Ishikawa (cell line): ENCODE measurements around the gene EYA3.

Source experiments
- CEBPB ChIP-seq: IDR thresholded peaks from 2 replicates; pipeline ENCODE4 v1.6.1; 2012
- CREB1 ChIP-seq: IDR thresholded peaks from 2 replicates; pipeline ENCODE4 v1.6.1; 2012; ENCODE audit warnings: low read depth
- EGR1 ChIP-seq: IDR thresholded peaks from 2 replicates; pipeline ENCODE4 v1.6.1; 2012
- EP300 ChIP-seq: IDR thresholded peaks from 2 replicates; pipeline ENCODE4 v1.6.1; 2012; ENCODE audit warnings: borderline replicate concordance
- FOXM1 ChIP-seq: IDR thresholded peaks from 2 replicates; pipeline ENCODE4 v1.6.1; 2012; ENCODE audit warnings: low read depth, borderline replicate concordance
- MAX ChIP-seq: IDR thresholded peaks from 2 replicates; pipeline ENCODE4 v1.6.1; 2012
- NFIC ChIP-seq: IDR thresholded peaks from 2 replicates; pipeline ENCODE4 v1.6.1; 2012
- RAD21 ChIP-seq: IDR thresholded peaks from 2 replicates; pipeline ENCODE4 v1.6.1; 2012; ENCODE audit warnings: low read depth
- REST ChIP-seq: IDR thresholded peaks from 2 replicates; pipeline ENCODE4 v1.6.1; 2012; ENCODE audit warnings: low read depth, mild to moderate bottlenecking
- TAF1 ChIP-seq: IDR thresholded peaks from 2 replicates; pipeline ENCODE4 v1.6.1; 2012; ENCODE audit warnings: low read depth, mild to moderate bottlenecking
- TCF12 ChIP-seq: IDR thresholded peaks from 2 replicates; pipeline ENCODE4 v1.6.1; 2012; ENCODE audit warnings: low read depth
- TEAD4 ChIP-seq: IDR thresholded peaks from 2 replicates; pipeline ENCODE4 v1.6.1; 2012
- USF1 ChIP-seq: IDR thresholded peaks from 2 replicates; pipeline ENCODE4 v1.6.1; 2012
- YY1 ChIP-seq: IDR thresholded peaks from 2 replicates; pipeline ENCODE4 v1.6.1; 2012; ENCODE audit warnings: low read depth
- ZBTB7A ChIP-seq: IDR thresholded peaks from 2 replicates; pipeline ENCODE4 v1.6.1; 2012; ENCODE audit warnings: low read depth

EYA3 gene

GRCh38 chr1:28056129-28056925 is 32.1 kb downstream of the EYA3 start:
- TF ChIP-seq USF1 (no peak), EP300 (no peak), CREB1 (no peak), YY1 (no peak), TEAD4 (no peak), FOXM1 (no peak), TAF1 (no peak), NFIC (no peak), EGR1 (no peak), TCF12 (no peak), RAD21 (no peak)

- TF ChIP-seq EP300: no peak
- TF ChIP-seq YY1: no peak
- no peak for TF ChIP-seq ZBTB7A
- TF ChIP-seq TEAD4: no peak
- TF ChIP-seq NFIC: no peak
- TF ChIP-seq FOXM1: no peak
- no peak for TF ChIP-seq USF1
- TF ChIP-seq MAX: no peak
- TF ChIP-seq REST: no peak
- no peak for TF ChIP-seq CEBPB
- TF ChIP-seq EGR1: no peak
- no peak for TF ChIP-seq CREB1
- no peak for TF ChIP-seq RAD21
- no peak for TF ChIP-seq TAF1
- no peak for TF ChIP-seq TCF12
Measured at GRCh38 chr1:28050776-28051175, 37.6 kb downstream of the EYA3 start.

GRCh38 chr1:28046716-28047115 is 41.7 kb downstream of the EYA3 start:
- TF ChIP-seq TAF1 (no peak), ZBTB7A (no peak), YY1 (no peak), USF1 (no peak), FOXM1 (no peak), CEBPB (no peak), RAD21 (no peak), EGR1 (no peak), CREB1 (no peak), REST (no peak), EP300 (no peak), TEAD4 (no peak), MAX (no peak)

GRCh38 chr1:28045777-28046176 is 42.6 kb downstream of the EYA3 start:
- TF ChIP-seq USF1: no peak

- TF ChIP-seq RAD21: no peak
- no peak for TF ChIP-seq CREB1
- no peak for TF ChIP-seq EP300
- no peak for TF ChIP-seq ZBTB7A
Measured at GRCh38 chr1:28044399-28044798, 44.0 kb downstream of the EYA3 start.
